GM23248 (cell line): ENCODE measurements around the gene UBAC2. TPM values are rescaled to one million over a fixed set of nuclear protein-coding genes. Genes with fewer than 3 reads are reported as not detected.

Experiments
- DNase-seq: peaks from one replicate; pipeline ENCODE4 v3.0.0-alpha.2; 2015
- H2AFZ ChIP-seq: fragments of 200-600 bp; sonication (generic); 2 replicates; pipeline ENCODE4 v1.6.1; 2016; ENCODE audit warnings: antibody characterized with exemption
- H3F3A ChIP-seq: fragments of 200-600 bp; sonication (generic); 2 replicates; pipeline ENCODE4 v1.6.1; 2016; ENCODE audit warnings: mild to moderate bottlenecking, antibody characterized with exemption, mixed run types; ENCODE audit not compliant: insufficient read depth
- H3K27ac ChIP-seq: fragments of 200-600 bp; sonication (generic); 2 replicates; pipeline ENCODE4 v1.5.1; 2016; ENCODE audit warnings: mild to moderate bottlenecking
- H3K27me3 ChIP-seq: fragments of 200-600 bp; sonication (generic); replicated peaks from 2 replicates; pipeline ENCODE4 v1.6.1; 2016; ENCODE audit warnings: mild to moderate bottlenecking; ENCODE audit not compliant: insufficient read depth
- H3K36me3 ChIP-seq: fragments of 200-600 bp; sonication (generic); 2 replicates; pipeline ENCODE4 v1.6.1; 2016; ENCODE audit warnings: low read depth, mild to moderate bottlenecking
- H3K4me1 ChIP-seq: fragments of 200-600 bp; sonication (generic); 2 replicates; pipeline ENCODE4 v1.6.1; 2016; ENCODE audit warnings: mild to moderate bottlenecking; ENCODE audit not compliant: insufficient read depth
- H3K4me2 ChIP-seq: fragments of 200-600 bp; sonication (generic); one replicate; pipeline ENCODE4 v1.6.1; 2016; ENCODE audit warnings: mild to moderate bottlenecking; ENCODE audit not compliant: unreplicated experiment
- H3K4me3 ChIP-seq: fragments of 200-600 bp; sonication (generic); 2 replicates; pipeline ENCODE4 v1.5.1; 2016; ENCODE audit warnings: mild to moderate bottlenecking
- H3K79me2 ChIP-seq: fragments of 200-600 bp; sonication (generic); 2 replicates; pipeline ENCODE4 v1.6.1; 2016; ENCODE audit warnings: mild to moderate bottlenecking; ENCODE audit not compliant: insufficient read depth
- H3K9ac ChIP-seq: fragments of 200-600 bp; sonication (generic); 2 replicates; pipeline ENCODE4 v1.6.1; 2016; ENCODE audit warnings: mild to moderate bottlenecking
- H3K9me2 ChIP-seq: fragments of 200-600 bp; sonication (generic); 2 replicates; pipeline ENCODE4 v1.6.1; 2016; ENCODE audit warnings: mixed run types, mild to moderate bottlenecking, moderate library complexity; ENCODE audit not compliant: insufficient read depth
- H3K9me3 ChIP-seq: fragments of 200-600 bp; sonication (generic); one replicate; pipeline ENCODE4 v1.6.1; 2017; ENCODE audit warnings: low read depth
- H4K20me1 ChIP-seq: fragments of 200-600 bp; sonication (generic); 2 replicates; pipeline ENCODE4 v1.6.0; 2016; ENCODE audit not compliant: insufficient read depth
- EZH2 ChIP-seq: fragments of 200-600 bp; sonication (generic); IDR thresholded peaks from 2 replicates; pipeline ENCODE4 v1.6.1; 2018; ENCODE audit warnings: antibody characterized with exemption, mild to moderate bottlenecking; ENCODE audit not compliant: insufficient read depth, poor library complexity, severe bottlenecking
- EZH2phosphoT487 ChIP-seq: fragments of 200-600 bp; sonication (generic); IDR thresholded peaks from 2 replicates; pipeline ENCODE4 v1.6.1; 2018; ENCODE audit warnings: antibody characterized with exemption, moderate library complexity, mild to moderate bottlenecking, low read depth; ENCODE audit not compliant: insufficient read depth
- WGBS, 2 experiments: methylation state at CpG; one replicate each; pipeline ENCODE4 v1.1.6; 2015 to 2017; ENCODE audit warnings: low lambda C conversion rate in 2 of 2, low coverage in 1 of 2; ENCODE audit errors: missing lambda C conversion rate in 2 of 2; 5-methylcytosine and 5-hydroxymethylcytosine counted together
- in situ Hi-C: fragments of 300-500 bp; cut with MboI; formaldehyde crosslinking; loops from 2 replicates; pipeline ENCODE4 v1.15.0; 2020
- polyA plus RNA-seq: library from polyadenylated mRNA; unstranded; fragments of >200 nt; fragmentation: Nextera tagmentation; extraction: Ambion mirVana; gene quantifications from 2 replicates; pipeline ENCODE4 v1.2.1, GENCODE V29; 2016
- total RNA-seq: library from RNA; depleted of rRNA; stranded (reverse); fragments of >200 nt; shearing (Covaris generic); gene quantifications from 2 replicates; pipeline ENCODE4 v1.2.3, GENCODE V29; 2014

UBAC2 gene
- total and polyA plus RNA-seq, 2 experiments from 2014 or later: 66.1 to 95.9 TPM

- Histone ChIP-seq H3K27me3 (no peaks in the 10 kb centered on the region), H3K9me2 (no peaks in the 10 kb centered on the region), H3K27ac (no peak overlapping the region), H3K9me3 (no peaks in the 10 kb centered on the region), H3K79me2 (no peaks in the 10 kb centered on the region), H4K20me1 (no peaks in the 10 kb centered on the region), H3K36me3 (peaks cover 10% of the 10 kb centered on the region; the same call in 1 of the 2 replicates), H3K4me3 (no peak overlapping the region), H3K4me1 (no peaks in the 10 kb centered on the region), H3K9ac (no peak overlapping the region), H3K4me2 (no peak overlapping the region), H2AFZ (no peak overlapping the region), H3F3A (no peaks in the 10 kb centered on the region)
- no peak for DNase-seq
- TF ChIP-seq EZH2 (no peak), EZH2phosphoT487 (no peak)
- in situ Hi-C loops: no loop called here
- WGBS, 2 experiments: 92 to 94% methylated on average over 12 of the region's 12 CpGs
Observed at GRCh38 chr13:99370481-99371275, 170.0 kb downstream of the UBAC2 start.

- Histone ChIP-seq H3K4me3 (no peak overlapping the region), H3K4me1 (no peaks in the 10 kb centered on the region), H3K27ac (no peak overlapping the region), H3K9me2 (no peaks in the 10 kb centered on the region), H2AFZ (no peak overlapping the region), H3K36me3 (peaks cover 10% of the 10 kb centered on the region; the same call in 1 of the 2 replicates), H3K9me3 (no peaks in the 10 kb centered on the region), H3K79me2 (no peaks in the 10 kb centered on the region), H3K4me2 (no peak overlapping the region), H3K9ac (no peak overlapping the region), H4K20me1 (no peaks in the 10 kb centered on the region), H3F3A (no peaks in the 10 kb centered on the region), H3K27me3 (no peaks in the 10 kb centered on the region)
- WGBS, 2 experiments: 97% methylated on average over 9 of the region's 9 CpGs
- no peak for DNase-seq
- in situ Hi-C loops: no loop called here
- no peak for TF ChIP-seq EZH2
- TF ChIP-seq EZH2phosphoT487: no peak
Observed at GRCh38 chr13:99371956-99372355, 171.3 kb downstream of the UBAC2 start.

GRCh38 chr13:99373436-99373835 lies 172.8 kb downstream of the UBAC2 start:
- peaks cover 10% of the 10 kb centered on the region; the same call in 1 of the 2 replicates for H3K36me3 ChIP-seq
- no peaks in the 10 kb centered on the region for H3F3A ChIP-seq
- no peak for TF ChIP-seq EZH2
- no peak for TF ChIP-seq EZH2phosphoT487
- no peak overlapping the region for H2AFZ ChIP-seq
- H3K4me2 ChIP-seq: no peak overlapping the region
- no peaks in the 10 kb centered on the region for H4K20me1 ChIP-seq
- no peaks in the 10 kb centered on the region for H3K79me2 ChIP-seq
- no peak overlapping the region for H3K4me3 ChIP-seq
- 85 to 90% methylated on average over 7 to 8 of the region's 8 CpGs for WGBS, 2 experiments
- H3K9ac ChIP-seq: no peak overlapping the region
- no peaks in the 10 kb centered on the region for H3K9me3 ChIP-seq
- in situ Hi-C loops: no loop called here
- H3K27ac ChIP-seq: no peak overlapping the region
- DNase-seq: no peak
- no peaks in the 10 kb centered on the region for H3K27me3 ChIP-seq
- no peaks in the 10 kb centered on the region for H3K4me1 ChIP-seq
- H3K9me2 ChIP-seq: no peaks in the 10 kb centered on the region

GRCh38 chr13:99374169-99374991 lies 173.7 kb downstream of the UBAC2 start:
- no peaks in the 10 kb centered on the region for H3K9me3 ChIP-seq
- no peaks in the 10 kb centered on the region for H3K4me1 ChIP-seq
- no peak overlapping the region for H3K4me2 ChIP-seq
- TF ChIP-seq EZH2: no peak
- no peak for TF ChIP-seq EZH2phosphoT487
- H3K4me3 ChIP-seq: no peak overlapping the region
- H3K27ac ChIP-seq: no peak overlapping the region
- no peaks in the 10 kb centered on the region for H3K9me2 ChIP-seq
- H4K20me1 ChIP-seq: no peaks in the 10 kb centered on the region
- H3K27me3 ChIP-seq: no peaks in the 10 kb centered on the region
- peaks cover 9% of the 10 kb centered on the region; the same call in 1 of the 2 replicates for H3K36me3 ChIP-seq
- WGBS, 2 experiments: 97 to 99% methylated on average over 10 of the region's 10 CpGs
- in situ Hi-C loops: no loop called here
- DNase-seq: no peak
- H3F3A ChIP-seq: no peaks in the 10 kb centered on the region
- H2AFZ ChIP-seq: no peak overlapping the region
- H3K9ac ChIP-seq: no peak overlapping the region
- no peaks in the 10 kb centered on the region for H3K79me2 ChIP-seq
